ENCODE data around the gene BARD1. TPM values are rescaled to one million over a fixed set of nuclear protein-coding genes. Genes with fewer than 3 reads are reported as not detected.

The BARD1 gene
- 8.1 TPM for total RNA-seq
- long read RNA-seq, full-length matches to known transcripts, result 7 of 7 reads
- long read RNA-seq, partial matches to known transcripts, result 0 of 7 reads
- long read RNA-seq, other reads (novel, unspliced or antisense), result 0 of 7 reads

GRCh38 chr2:214808981-214809750 lies at the start of gene BARD1:
Gene BARD1 (minus strand): TSS chr2:214809683. CDS start chr2:214809569, 114 bp downstream.
- intact Hi-C loops (cut with micrococcal nuclease), result no loop called here
- no peaks in the 10 kb centered on the region for H3K36me3 ChIP-seq
- peak; percentile 59 for DNase-seq
- peak within 1 kb of the TSS; percentile 94 for H3K4me3 ChIP-seq
- no peaks in the 10 kb centered on the region for H3K9me3 ChIP-seq (replicated peaks)
- no peaks in the 10 kb centered on the region for H3K27me3 ChIP-seq (ENCODE audit: low read depth)
- TF ChIP-seq CTCF (IDR thresholded peaks at IDR 0.05; ENCODE audit: borderline replicate concordance), result no peak
- peaks cover 45% of the 10 kb centered on the region for H3K4me1 ChIP-seq
- H3K27ac ChIP-seq (replicated peaks), result peak within 1 kb of the TSS; percentile 91

GRCh38 chr2:214856137-214856536 lies 46.7 kb upstream of the BARD1 start:
- Histone ChIP-seq H3K27me3 (ENCODE audit: low read depth) (no peaks in the 10 kb centered on the region), H3K9me3 (replicated peaks) (no peaks in the 10 kb centered on the region), H3K27ac (replicated peaks) (no peak overlapping the region), H3K4me1 (no peaks in the 10 kb centered on the region), H3K4me3 (no peak overlapping the region), H3K36me3 (no peaks in the 10 kb centered on the region)
- intact Hi-C loops (cut with micrococcal nuclease), result no loop called here
- no peak for TF ChIP-seq CTCF (IDR thresholded peaks at IDR 0.05; ENCODE audit: borderline replicate concordance)
- DNase-seq, result no peak

GRCh38 chr2:214853906-214854305 lies 44.4 kb upstream of the BARD1 start:
- intact Hi-C loops (cut with micrococcal nuclease), result no loop called here
- no peaks in the 10 kb centered on the region for H3K36me3 ChIP-seq
- no peak overlapping the region for H3K27ac ChIP-seq (replicated peaks)
- H3K4me1 ChIP-seq, result no peaks in the 10 kb centered on the region
- H3K9me3 ChIP-seq (replicated peaks), result no peaks in the 10 kb centered on the region
- no peak overlapping the region for H3K4me3 ChIP-seq
- no peaks in the 10 kb centered on the region for H3K27me3 ChIP-seq (ENCODE audit: low read depth)
- no peak for TF ChIP-seq CTCF (IDR thresholded peaks at IDR 0.05; ENCODE audit: borderline replicate concordance)
- no peak for DNase-seq

- Histone ChIP-seq H3K4me3 (no peak overlapping the region), H3K36me3 (peaks cover 4% of the 10 kb centered on the region), H3K4me1 (no peaks in the 10 kb centered on the region), H3K27ac (replicated peaks) (no peak overlapping the region), H3K9me3 (replicated peaks) (peaks cover 12% of the 10 kb centered on the region), H3K27me3 (ENCODE audit: low read depth) (no peaks in the 10 kb centered on the region)
- DNase-seq, result no peak
- intact Hi-C loops (cut with micrococcal nuclease), result no loop called here
- TF ChIP-seq CTCF (IDR thresholded peaks at IDR 0.05; ENCODE audit: borderline replicate concordance), result no peak
Observed at GRCh38 chr2:214843823-214844222, 34.3 kb upstream of the BARD1 start.

GRCh38 chr2:214839464-214839863 lies 30.0 kb upstream of the BARD1 start:
- intact Hi-C loops (cut with micrococcal nuclease), result no loop called here
- peaks cover 12% of the 10 kb centered on the region for H3K9me3 ChIP-seq (replicated peaks)
- no peak for TF ChIP-seq CTCF (IDR thresholded peaks at IDR 0.05; ENCODE audit: borderline replicate concordance)

More at GRCh38 chr2:214839464-214839863, 30.0 kb upstream of the BARD1 start:
- Histone ChIP-seq H3K4me3 (no peak overlapping the region), H3K27ac (replicated peaks) (no peak overlapping the region), H3K27me3 (ENCODE audit: low read depth) (no peaks in the 10 kb centered on the region), H3K4me1 (no peaks in the 10 kb centered on the region), H3K36me3 (peaks cover 4% of the 10 kb centered on the region)
- DNase-seq, result no peak
